ENCODE data around the gene SLC5A2.

SLC5A2 gene

GRCh38 chr16:31489616-31490584 is 7.0 kb downstream of the SLC5A2 start:
- H3K36me3 ChIP-seq (ENCODE audit: control insufficient read depth, insufficient read depth, low read length): peaks cover 18% of the 10 kb centered on the region
- H3K4me3 ChIP-seq (replicated peaks; ENCODE audit: low read depth, low read length): no peak overlapping the region
- no peak for DNase-seq (ENCODE audit: extremely low read depth, insufficient read length)
- TF ChIP-seq CTCF (IDR thresholded peaks at IDR 0.05; ENCODE audit: insufficient read depth, low read length, poor library complexity, severe bottlenecking): no peak
- H3K27me3 ChIP-seq (replicated peaks; ENCODE audit: control insufficient read depth, insufficient read depth, low read length): no peaks in the 10 kb centered on the region

GRCh38 chr16:31491778-31492418 is 9.0 kb downstream of the SLC5A2 start:
- peaks cover 32% of the 10 kb centered on the region for H3K36me3 ChIP-seq (ENCODE audit: control insufficient read depth, insufficient read depth, low read length)
- no peaks in the 10 kb centered on the region for H3K27me3 ChIP-seq (replicated peaks; ENCODE audit: control insufficient read depth, insufficient read depth, low read length)
- DNase-seq (ENCODE audit: extremely low read depth, insufficient read length): no peak
- no peak for TF ChIP-seq CTCF (IDR thresholded peaks at IDR 0.05; ENCODE audit: insufficient read depth, low read length, poor library complexity, severe bottlenecking)
- no peak overlapping the region for H3K4me3 ChIP-seq (replicated peaks; ENCODE audit: low read depth, low read length)

- Histone ChIP-seq H3K27me3 (replicated peaks; ENCODE audit: control insufficient read depth, insufficient read depth, low read length) (no peaks in the 10 kb centered on the region), H3K4me3 (replicated peaks; ENCODE audit: low read depth, low read length) (no peak overlapping the region), H3K36me3 (ENCODE audit: control insufficient read depth, insufficient read depth, low read length) (peaks cover 36% of the 10 kb centered on the region)
- no peak for TF ChIP-seq CTCF (IDR thresholded peaks at IDR 0.05; ENCODE audit: insufficient read depth, low read length, poor library complexity, severe bottlenecking)
- DNase-seq (ENCODE audit: extremely low read depth, insufficient read length): no peak
These were observed 10.7 kb downstream of the SLC5A2 start for GRCh38 chr16:31493506-31494125.

- Histone ChIP-seq H3K36me3 (ENCODE audit: control insufficient read depth, insufficient read depth, low read length) (peaks cover 38% of the 10 kb centered on the region), H3K27me3 (replicated peaks; ENCODE audit: control insufficient read depth, insufficient read depth, low read length) (no peaks in the 10 kb centered on the region), H3K4me3 (replicated peaks; ENCODE audit: low read depth, low read length) (no peak overlapping the region)
- TF ChIP-seq CTCF (IDR thresholded peaks at IDR 0.05; ENCODE audit: insufficient read depth, low read length, poor library complexity, severe bottlenecking): no peak
- no peak for DNase-seq (ENCODE audit: extremely low read depth, insufficient read length)
These were observed 13.7 kb downstream of the SLC5A2 start for GRCh38 chr16:31496670-31497069.

- peaks cover 28% of the 10 kb centered on the region for H3K36me3 ChIP-seq (ENCODE audit: control insufficient read depth, insufficient read depth, low read length)
- TF ChIP-seq CTCF (IDR thresholded peaks at IDR 0.05; ENCODE audit: insufficient read depth, low read length, poor library complexity, severe bottlenecking): no peak
- H3K27me3 ChIP-seq (replicated peaks; ENCODE audit: control insufficient read depth, insufficient read depth, low read length): no peaks in the 10 kb centered on the region
- no peak overlapping the region for H3K4me3 ChIP-seq (replicated peaks; ENCODE audit: low read depth, low read length)
- no peak for DNase-seq (ENCODE audit: extremely low read depth, insufficient read length)
These were observed 15.6 kb downstream of the SLC5A2 start for GRCh38 chr16:31498493-31498892.

Data from GM06990 (cell line).